Neutrophil (primary cell): ENCODE results near the gene SDSL.

Experiments used
- H3K27ac ChIP-seq: fragments of 200-600 bp; sonication (generic); 2 replicates; pipeline ENCODE4 v1.5.1; 2016; ENCODE audit warnings: mild to moderate bottlenecking, moderate library complexity
- H3K27me3 ChIP-seq: fragments of 200-600 bp; sonication (generic); 2 replicates; pipeline ENCODE4 v1.6.0; 2016; ENCODE audit warnings: mild to moderate bottlenecking
- H3K36me3 ChIP-seq: fragments of 200-600 bp; sonication (generic); 2 replicates; pipeline ENCODE4 v1.5.1; 2017
- H3K4me1 ChIP-seq, 2 experiments: fragments of 200-600 bp in 1 of 2; sonication (generic) in 1 of 2; 1 replicate in 1 of 2; 2 replicates in 1 of 2; pipeline versions ENCODE4 v1.5.1 to v1.6.1; 2013 to 2016; ENCODE audit warnings: low read depth in 1 of 2, low read length in 1 of 2, mild to moderate bottlenecking in 1 of 2, moderate library complexity in 1 of 2; ENCODE audit not compliant: control insufficient read depth in 1 of 2, insufficient read depth in 1 of 2
- H3K4me3 ChIP-seq, 2 experiments: fragments of 200-600 bp in 1 of 2; sonication (generic) in 1 of 2; 1 replicate in 1 of 2; 2 replicates in 1 of 2; pipeline ENCODE4 v1.5.1; 2013 to 2016; ENCODE audit warnings: low read depth in 1 of 2, low read length in 1 of 2, mild to moderate bottlenecking in 1 of 2, moderate library complexity in 1 of 2
- H3K9me3 ChIP-seq: fragments of 200-600 bp; sonication (generic); 2 replicates; pipeline ENCODE4 v1.5.1; 2016
- TF ChIP-seq, protein P1 (sequence below): fragments of 200-600 bp; sonication (generic); IDR thresholded peaks from 2 replicates; pipeline ENCODE4 v1.5.1; 2016; ENCODE audit warnings: antibody characterized with exemption

Gene SDSL

GRCh38 chr12:113464852-113465719 lies 42.9 kb downstream of the SDSL start:
- TF ChIP-seq, protein P1, sequence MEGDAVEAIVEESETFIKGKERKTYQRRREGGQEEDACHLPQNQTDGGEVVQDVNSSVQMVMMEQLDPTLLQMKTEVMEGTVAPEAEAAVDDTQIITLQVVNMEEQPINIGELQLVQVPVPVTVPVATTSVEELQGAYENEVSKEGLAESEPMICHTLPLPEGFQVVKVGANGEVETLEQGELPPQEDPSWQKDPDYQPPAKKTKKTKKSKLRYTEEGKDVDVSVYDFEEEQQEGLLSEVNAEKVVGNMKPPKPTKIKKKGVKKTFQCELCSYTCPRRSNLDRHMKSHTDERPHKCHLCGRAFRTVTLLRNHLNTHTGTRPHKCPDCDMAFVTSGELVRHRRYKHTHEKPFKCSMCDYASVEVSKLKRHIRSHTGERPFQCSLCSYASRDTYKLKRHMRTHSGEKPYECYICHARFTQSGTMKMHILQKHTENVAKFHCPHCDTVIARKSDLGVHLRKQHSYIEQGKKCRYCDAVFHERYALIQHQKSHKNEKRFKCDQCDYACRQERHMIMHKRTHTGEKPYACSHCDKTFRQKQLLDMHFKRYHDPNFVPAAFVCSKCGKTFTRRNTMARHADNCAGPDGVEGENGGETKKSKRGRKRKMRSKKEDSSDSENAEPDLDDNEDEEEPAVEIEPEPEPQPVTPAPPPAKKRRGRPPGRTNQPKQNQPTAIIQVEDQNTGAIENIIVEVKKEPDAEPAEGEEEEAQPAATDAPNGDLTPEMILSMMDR = no peak
- H3K9me3 ChIP-seq = no peaks in the 10 kb centered on the region
- H3K4me3 ChIP-seq = no peak overlapping the region
- H3K27me3 ChIP-seq = peaks cover 100% of the 10 kb centered on the region
- no peak overlapping the region for H3K27ac ChIP-seq
- no peaks in the 10 kb centered on the region for H3K36me3 ChIP-seq
- peaks cover 4 to 13% of the 10 kb centered on the region in 2 experiments for H3K4me1 ChIP-seq

DNA sequence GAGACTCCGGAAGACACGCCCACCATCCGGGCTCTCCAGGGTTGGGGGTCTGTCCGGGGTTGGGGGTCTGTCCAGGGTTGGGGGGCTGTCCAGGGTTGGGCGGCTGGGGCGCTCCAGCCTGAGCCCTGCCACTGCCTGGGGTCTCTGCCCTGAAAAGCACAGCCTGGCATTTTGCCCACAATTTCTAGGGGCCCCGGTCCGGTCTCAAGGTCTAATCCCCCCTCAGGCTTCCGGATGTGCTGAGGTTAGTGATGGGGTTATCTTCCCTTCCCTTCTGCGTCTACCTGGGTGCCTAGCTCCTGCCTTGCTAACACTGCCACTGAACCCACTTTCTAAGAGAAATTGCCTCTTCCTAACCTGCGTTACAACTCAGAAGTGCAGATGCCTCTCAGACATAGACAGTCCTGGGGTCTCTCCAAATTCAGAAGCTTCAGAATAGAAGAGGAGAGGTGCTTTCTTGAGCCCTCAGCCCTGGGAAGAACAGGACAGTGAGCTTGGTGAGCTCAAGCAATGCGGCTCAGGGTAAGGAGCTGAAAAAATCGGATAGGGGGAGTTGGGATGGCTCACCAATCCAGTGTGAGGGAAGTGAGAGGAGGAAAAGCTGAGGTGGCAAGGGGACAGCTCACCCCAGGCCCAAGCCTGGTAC lies 43.8 kb downstream of the SDSL start:
- Histone ChIP-seq H3K4me1 (peaks cover 4 to 13% of the 10 kb centered on the region in 2 experiments), H3K9me3 (no peaks in the 10 kb centered on the region), H3K36me3 (no peaks in the 10 kb centered on the region), H3K27me3 (peaks cover 100% of the 10 kb centered on the region), H3K4me3 (no peak overlapping the region), H3K27ac (no peak overlapping the region)
- TF ChIP-seq, protein P1 = no peak

DNA sequence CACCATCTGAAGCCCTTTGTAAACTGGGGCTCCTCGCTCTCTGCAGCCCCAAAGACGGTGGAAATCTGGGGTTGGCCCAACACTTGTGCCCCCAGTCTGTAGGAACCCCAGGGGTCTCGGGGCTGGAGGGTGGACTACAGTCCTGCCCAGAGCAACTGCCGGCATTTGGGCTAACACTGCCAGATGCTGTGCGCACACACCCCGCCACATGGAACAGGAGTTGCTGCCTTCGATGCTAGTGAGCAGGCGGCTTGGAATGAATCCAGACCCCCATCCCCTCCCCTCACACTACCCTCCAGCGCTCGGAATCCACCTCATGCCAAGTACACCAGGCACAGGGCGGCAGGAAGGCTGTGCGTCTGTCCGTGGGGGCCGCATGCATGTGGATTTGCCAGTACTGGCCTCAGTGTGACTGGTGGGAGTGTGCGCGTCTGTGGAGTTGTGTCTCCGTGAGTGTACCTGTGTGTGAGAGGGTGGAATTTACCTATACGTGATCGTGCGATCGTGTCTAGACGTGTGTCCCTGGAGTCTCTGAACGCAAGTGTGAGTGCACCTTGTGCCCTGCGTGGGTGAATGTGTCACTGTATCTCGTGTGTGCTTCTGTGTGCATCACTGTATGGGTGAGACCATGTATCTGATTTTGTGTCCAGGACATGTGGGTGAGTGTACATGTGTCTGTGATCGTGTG lies 44.4 kb downstream of the SDSL start:
- Histone ChIP-seq H3K4me1 (peaks cover 4 to 13% of the 10 kb centered on the region in 2 experiments), H3K9me3 (no peaks in the 10 kb centered on the region), H3K4me3 (no peak overlapping the region)

DNA sequence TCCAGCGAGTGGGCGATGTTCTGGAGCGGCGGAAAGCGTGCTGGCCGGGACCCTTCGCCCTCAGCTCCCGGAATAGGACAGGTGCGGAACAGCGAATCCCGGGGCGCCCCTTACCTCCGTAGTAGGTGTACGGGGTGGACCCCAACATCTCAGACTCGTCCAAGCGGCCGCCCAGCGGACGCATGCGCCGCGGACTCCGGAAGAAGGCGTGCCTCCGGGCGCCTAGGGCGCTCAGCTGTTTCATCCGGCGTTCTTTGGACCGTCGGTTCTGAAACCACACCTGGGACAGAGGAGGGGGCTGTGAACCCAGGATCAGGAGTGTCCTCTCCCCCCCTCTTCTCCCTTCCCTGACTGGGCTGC lies 44.9 kb downstream of the SDSL start:
- Histone ChIP-seq H3K36me3 (no peaks in the 10 kb centered on the region), H3K4me3 (no peak overlapping the region), H3K9me3 (no peaks in the 10 kb centered on the region), H3K27ac (no peak overlapping the region), H3K4me1 (peaks cover 4 to 13% of the 10 kb centered on the region in 2 experiments), H3K27me3 (peaks cover 100% of the 10 kb centered on the region)
- TF ChIP-seq, protein P1 = no peak

More for the DNA sequence above, 44.4 kb downstream of the SDSL start:
- H3K27ac ChIP-seq = no peak overlapping the region
- H3K36me3 ChIP-seq = no peaks in the 10 kb centered on the region
- peaks cover 100% of the 10 kb centered on the region for H3K27me3 ChIP-seq
- TF ChIP-seq, protein P1 = no peak

DNA sequence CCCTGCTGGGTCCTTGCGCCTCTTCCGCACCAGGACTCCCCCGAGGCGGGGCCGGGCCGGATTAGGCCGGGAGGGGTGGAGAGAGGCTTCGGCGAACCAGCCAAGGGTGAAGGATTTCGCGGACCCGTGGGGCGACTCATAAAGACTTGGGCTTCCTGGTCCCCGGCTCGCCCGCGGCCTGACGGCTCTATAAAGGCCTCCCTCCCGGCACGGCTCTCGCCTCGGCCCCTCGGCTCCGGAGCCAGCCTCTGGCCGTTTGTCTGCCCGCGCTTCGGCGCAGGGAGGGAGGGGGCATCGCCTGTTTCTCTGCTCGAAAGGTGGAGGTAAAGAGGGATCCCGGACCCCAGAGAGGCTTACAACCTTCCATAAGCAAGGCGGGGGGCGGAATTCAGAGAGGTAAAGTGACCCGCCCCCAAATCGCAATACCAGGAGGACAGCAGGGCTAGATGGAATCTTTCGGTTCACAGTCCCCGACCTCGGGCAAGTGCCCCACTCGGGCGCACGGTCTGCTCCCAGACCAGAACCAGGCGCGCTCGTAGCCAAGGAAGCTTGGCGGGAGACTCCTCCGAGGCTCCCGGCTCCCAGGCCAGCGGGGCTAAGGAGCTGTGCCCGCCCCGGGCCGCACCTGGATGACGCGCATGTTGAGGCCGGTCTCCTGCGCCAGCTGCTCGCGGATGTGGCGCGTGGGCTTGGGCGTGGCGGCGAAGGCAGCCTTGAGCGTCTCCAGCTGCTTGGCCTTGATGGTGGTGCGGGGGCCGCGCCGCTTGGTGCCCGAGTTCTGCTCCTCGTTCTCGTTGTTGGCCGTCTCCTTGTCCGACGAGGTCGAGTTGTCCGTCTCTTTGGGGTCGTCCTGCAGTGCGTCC lies 45.6 kb downstream of the SDSL start:
- TF ChIP-seq, protein P1 = no peak
- Histone ChIP-seq H3K9me3 (no peaks in the 10 kb centered on the region), H3K4me1 (peaks cover 0 to 7% of the 10 kb centered on the region in 2 experiments), H3K27ac (no peak overlapping the region), H3K27me3 (peaks cover 100% of the 10 kb centered on the region), H3K36me3 (no peaks in the 10 kb centered on the region), H3K4me3 (no peak overlapping the region)
